ENCODE measurements around the gene CCDC7. TPM values are rescaled to one million over a fixed set of nuclear protein-coding genes. Genes with fewer than 3 reads are reported as not detected.

Gene CCDC7
- total RNA-seq, 2 experiments from 2014 or later: 15.7 to 15.8 TPM

- H3K36me3 Mint-ChIP-seq (ENCODE audit: low read depth): no peaks in the 10 kb centered on the region
- no peaks in the 10 kb centered on the region for H3K9me3 Mint-ChIP-seq (ENCODE audit: insufficient read depth)
- DNase-seq (no peak), ATAC-seq (no peak)
- H3K4me1 Mint-ChIP-seq (ENCODE audit: low read depth): peaks cover 6% of the 10 kb centered on the region
- ChIA-PET POLR2A (no interaction called here), CTCF (no interaction called here)
- no peak overlapping the region for H3K27ac Mint-ChIP-seq
- no peak overlapping the region for H3K4me3 Mint-ChIP-seq
- H3K27me3 Mint-ChIP-seq (ENCODE audit: low read depth): no peaks in the 10 kb centered on the region
These were observed 408.5 kb downstream of the CCDC7 start for GRCh38 chr10:32854435-32854834.

- POLR2A ChIA-PET: no interaction called here
- H3K36me3 Mint-ChIP-seq (ENCODE audit: low read depth): no peaks in the 10 kb centered on the region
- ATAC-seq (no peak), DNase-seq (no peak)
- H3K27ac Mint-ChIP-seq: no peak overlapping the region
- no peak overlapping the region for H3K4me3 Mint-ChIP-seq
- CTCF ChIA-PET: no interaction called here
- no peaks in the 10 kb centered on the region for H3K4me1 Mint-ChIP-seq (ENCODE audit: low read depth)
- no peaks in the 10 kb centered on the region for H3K27me3 Mint-ChIP-seq (ENCODE audit: low read depth)
- H3K9me3 Mint-ChIP-seq (ENCODE audit: insufficient read depth): no peaks in the 10 kb centered on the region
These were observed 419.2 kb downstream of the CCDC7 start for GRCh38 chr10:32865170-32865569.

- ATAC-seq (no peak), DNase-seq (no peak)
- no peaks in the 10 kb centered on the region for H3K36me3 Mint-ChIP-seq (ENCODE audit: low read depth)
- no peaks in the 10 kb centered on the region for H3K4me1 Mint-ChIP-seq (ENCODE audit: low read depth)
- H3K9me3 Mint-ChIP-seq (ENCODE audit: insufficient read depth): no peaks in the 10 kb centered on the region
- H3K27me3 Mint-ChIP-seq (ENCODE audit: low read depth): no peaks in the 10 kb centered on the region
- H3K27ac Mint-ChIP-seq: no peak overlapping the region
- CTCF ChIA-PET: interaction anchor here (0.5 to 1.3 kb wide), 2 partner anchors 281 to 372 kb away, joined by 3 read pairs; no protein-coding TSS in a partner anchor
- H3K4me3 Mint-ChIP-seq: no peak overlapping the region
- POLR2A ChIA-PET: no interaction called here
These were observed 432.0 kb downstream of the CCDC7 start for GRCh38 chr10:32877915-32878314.

GRCh38 chr10:32878646-32879045 is 432.7 kb downstream of the CCDC7 start:
- Mint-ChIP-seq H3K9me3 (ENCODE audit: insufficient read depth) (no peaks in the 10 kb centered on the region), H3K27me3 (ENCODE audit: low read depth) (no peaks in the 10 kb centered on the region), H3K36me3 (ENCODE audit: low read depth) (no peaks in the 10 kb centered on the region), H3K4me3 (no peak overlapping the region), H3K4me1 (ENCODE audit: low read depth) (no peaks in the 10 kb centered on the region), H3K27ac (no peak overlapping the region)
- ChIA-PET POLR2A (no interaction called here), CTCF (interaction anchor here (1.3 kb wide), 1 partner anchor 280 kb away, joined by 3 read pairs; no protein-coding TSS in a partner anchor)
- DNase-seq: no peak
- no peak for ATAC-seq

- Mint-ChIP-seq H3K27me3 (ENCODE audit: low read depth) (no peaks in the 10 kb centered on the region), H3K36me3 (ENCODE audit: low read depth) (no peaks in the 10 kb centered on the region), H3K27ac (no peak overlapping the region), H3K4me3 (no peak overlapping the region), H3K9me3 (ENCODE audit: insufficient read depth) (no peaks in the 10 kb centered on the region), H3K4me1 (ENCODE audit: low read depth) (no peaks in the 10 kb centered on the region)
- ChIA-PET POLR2A (no interaction called here), CTCF (interaction anchor here (0.9 to 1.2 kb wide), 2 partner anchors 56 to 127 kb away, joined by 3 read pairs; no protein-coding TSS in a partner anchor)
- DNase-seq: no peak
- no peak for ATAC-seq
These were observed 436.1 kb downstream of the CCDC7 start for GRCh38 chr10:32882076-32882475.

GRCh38 chr10:32887481-32887880 is 441.5 kb downstream of the CCDC7 start:
- POLR2A ChIA-PET: no interaction called here
- ATAC-seq: no peak
- Mint-ChIP-seq H3K27ac (no peak overlapping the region), H3K27me3 (ENCODE audit: low read depth) (no peaks in the 10 kb centered on the region), H3K9me3 (ENCODE audit: insufficient read depth) (no peaks in the 10 kb centered on the region), H3K36me3 (ENCODE audit: low read depth) (no peaks in the 10 kb centered on the region), H3K4me3 (no peak overlapping the region), H3K4me1 (ENCODE audit: low read depth) (peaks cover 6% of the 10 kb centered on the region)
- CTCF ChIA-PET: no interaction called here
- DNase-seq: no peak

GRCh38 chr10:32888161-32888927 is 442.4 kb downstream of the CCDC7 start:
- no peak overlapping the region for H3K4me3 Mint-ChIP-seq
- ChIA-PET POLR2A (no interaction called here), CTCF (no interaction called here)
- ATAC-seq (no peak), DNase-seq (no peak)
- H3K27me3 Mint-ChIP-seq (ENCODE audit: low read depth): no peaks in the 10 kb centered on the region
- no peaks in the 10 kb centered on the region for H3K36me3 Mint-ChIP-seq (ENCODE audit: low read depth)
- H3K27ac Mint-ChIP-seq: no peak overlapping the region
- no peaks in the 10 kb centered on the region for H3K9me3 Mint-ChIP-seq (ENCODE audit: insufficient read depth)
- peaks cover 6% of the 10 kb centered on the region for H3K4me1 Mint-ChIP-seq (ENCODE audit: low read depth)

- no peak overlapping the region for H3K4me3 Mint-ChIP-seq
- ATAC-seq: no peak
- H3K27ac Mint-ChIP-seq: no peak overlapping the region
- DNase-seq: no peak
- no peaks in the 10 kb centered on the region for H3K9me3 Mint-ChIP-seq (ENCODE audit: insufficient read depth)
- ChIA-PET POLR2A (no interaction called here), CTCF (no interaction called here)
- H3K27me3 Mint-ChIP-seq (ENCODE audit: low read depth): no peaks in the 10 kb centered on the region
- no peaks in the 10 kb centered on the region for H3K36me3 Mint-ChIP-seq (ENCODE audit: low read depth)
- H3K4me1 Mint-ChIP-seq (ENCODE audit: low read depth): peaks cover 6% of the 10 kb centered on the region
These were observed 443.8 kb downstream of the CCDC7 start for GRCh38 chr10:32889631-32890212.

GRCh38 chr10:32890444-32890843 is 444.5 kb downstream of the CCDC7 start:
- CTCF ChIA-PET: no interaction called here
- DNase-seq: no peak
- Mint-ChIP-seq H3K4me3 (no peak overlapping the region), H3K27me3 (ENCODE audit: low read depth) (no peaks in the 10 kb centered on the region), H3K9me3 (ENCODE audit: insufficient read depth) (no peaks in the 10 kb centered on the region), H3K36me3 (ENCODE audit: low read depth) (no peaks in the 10 kb centered on the region), H3K27ac (no peak overlapping the region), H3K4me1 (ENCODE audit: low read depth) (peaks cover 6% of the 10 kb centered on the region)
- POLR2A ChIA-PET: no interaction called here
- ATAC-seq: no peak

- H3K4me3 Mint-ChIP-seq: no peak overlapping the region
- CTCF ChIA-PET: no interaction called here
- ATAC-seq: no peak
These were observed 445.3 kb downstream of the CCDC7 start for GRCh38 chr10:32891261-32891660.

GRCh38 chr10:32893434-32893833 is 447.5 kb downstream of the CCDC7 start:
- peaks cover 6% of the 10 kb centered on the region for H3K4me1 Mint-ChIP-seq (ENCODE audit: low read depth)
- no peaks in the 10 kb centered on the region for H3K27me3 Mint-ChIP-seq (ENCODE audit: low read depth)
- peaks cover 8% of the 10 kb centered on the region for H3K36me3 Mint-ChIP-seq (ENCODE audit: low read depth)
- ATAC-seq: no peak
- no peaks in the 10 kb centered on the region for H3K9me3 Mint-ChIP-seq (ENCODE audit: insufficient read depth)
- CTCF ChIA-PET: no interaction called here
- no peak overlapping the region for H3K27ac Mint-ChIP-seq
- H3K4me3 Mint-ChIP-seq: no peak overlapping the region
- DNase-seq: no peak
- POLR2A ChIA-PET: no interaction called here

More at GRCh38 chr10:32891261-32891660, 445.3 kb downstream of the CCDC7 start:
- DNase-seq: no peak
- Mint-ChIP-seq H3K9me3 (ENCODE audit: insufficient read depth) (no peaks in the 10 kb centered on the region), H3K27me3 (ENCODE audit: low read depth) (no peaks in the 10 kb centered on the region), H3K36me3 (ENCODE audit: low read depth) (peaks cover 1% of the 10 kb centered on the region), H3K4me1 (ENCODE audit: low read depth) (peaks cover 6% of the 10 kb centered on the region), H3K27ac (no peak overlapping the region)
- POLR2A ChIA-PET: no interaction called here

GRCh38 chr10:32893916-32894664 is 448.1 kb downstream of the CCDC7 start:
- ChIA-PET CTCF (no interaction called here), POLR2A (no interaction called here)
- no peaks in the 10 kb centered on the region for H3K9me3 Mint-ChIP-seq (ENCODE audit: insufficient read depth)
- ATAC-seq (no peak), DNase-seq (no peak)
- H3K4me3 Mint-ChIP-seq: no peak overlapping the region
- H3K36me3 Mint-ChIP-seq (ENCODE audit: low read depth): peaks cover 8% of the 10 kb centered on the region
- no peaks in the 10 kb centered on the region for H3K27me3 Mint-ChIP-seq (ENCODE audit: low read depth)
- H3K4me1 Mint-ChIP-seq (ENCODE audit: low read depth): peaks cover 6% of the 10 kb centered on the region
- H3K27ac Mint-ChIP-seq: no peak overlapping the region

Data from activated CD8-positive, alpha-beta T cell treated with anti-CD3 and anti-CD28 coated beads, Interleukin-2, amount 10 ng/mL, durations not matched to agents 7 days and 5 days (primary cell).